Fibroblast of mammary gland (primary cell): Measurements from ENCODE around the gene POLG.
"Not testable (repeated sequence)": the region's sequence is repeated elsewhere in the genome, so short reads cannot be mapped to it uniquely, and the experiment has no call there.

Experiments used
- DNase-seq: peaks from one replicate; pipeline ENCODE4 v3.0.0-alpha.2; 2010; ENCODE audit warnings: low read depth
- H3K4me3 ChIP-seq: 2 replicates; pipeline ENCODE4 v1.5.1; 2011; ENCODE audit warnings: low read depth, mild to moderate bottlenecking, low read length, moderate library complexity; ENCODE audit not compliant: control insufficient read depth
- CTCF ChIP-seq: conservative IDR thresholded peaks from 2 replicates; pipeline ENCODE4 v1.5.1; 2011; ENCODE audit warnings: low read depth, low read length, inconsistent platforms; ENCODE audit not compliant: control insufficient read depth, insufficient read depth

The POLG gene

DNA sequence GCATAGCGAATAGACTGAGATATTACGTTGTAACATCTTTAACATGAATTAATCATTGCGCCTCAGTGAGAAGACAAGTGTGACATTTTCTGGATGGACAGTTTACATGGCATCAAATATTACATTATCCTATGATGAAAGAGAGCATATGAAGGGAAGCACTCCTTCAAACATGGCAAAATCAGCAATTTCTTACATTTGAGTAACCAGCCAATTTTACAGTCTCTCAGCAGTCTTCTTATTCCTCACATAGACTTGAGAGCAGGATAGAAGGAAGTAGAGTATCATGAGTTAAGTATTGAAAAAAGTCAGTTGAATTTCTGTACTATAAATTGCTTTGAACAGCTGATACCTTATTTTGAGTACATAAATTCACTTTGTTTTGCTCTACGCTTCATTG is 52.0 kb downstream of the POLG start:
- H3K4me3 ChIP-seq: no peak overlapping the region
- TF ChIP-seq CTCF: no peak

GRCh38 chr15:89278307-89278706 is 56.3 kb downstream of the POLG start:
- H3K4me3 ChIP-seq: no peak overlapping the region
- no peak for TF ChIP-seq CTCF
- DNase-seq: peak; percentile 68

More for the DNA sequence above, 52.0 kb downstream of the POLG start:
- no peak for DNase-seq

- not testable (repeated sequence) for DNase-seq, H3K4me3 ChIP-seq
Measured at GRCh38 chr15:89277281-89277680, 57.3 kb downstream of the POLG start.
